DOHH2 (cell line): ENCODE data around the gene PLPPR5.

Source experiments
- EZH2phosphoT487 ChIP-seq: fragments of 200-600 bp; sonication (generic); IDR thresholded peaks from 2 replicates; pipeline ENCODE4 v1.6.1; 2017; ENCODE audit warnings: borderline replicate concordance, mild to moderate bottlenecking, antibody characterized with exemption, low read length, moderate library complexity, mixed read lengths
- TF ChIP-seq, protein P1 (sequence below): fragments of 200-600 bp; sonication (generic); IDR thresholded peaks from one replicate; pipeline ENCODE4 v1.5.1; 2014; ENCODE audit warnings: antibody characterized with exemption, mild to moderate bottlenecking, low read depth, low read length; ENCODE audit not compliant: poor library complexity, severe bottlenecking

DNA sequence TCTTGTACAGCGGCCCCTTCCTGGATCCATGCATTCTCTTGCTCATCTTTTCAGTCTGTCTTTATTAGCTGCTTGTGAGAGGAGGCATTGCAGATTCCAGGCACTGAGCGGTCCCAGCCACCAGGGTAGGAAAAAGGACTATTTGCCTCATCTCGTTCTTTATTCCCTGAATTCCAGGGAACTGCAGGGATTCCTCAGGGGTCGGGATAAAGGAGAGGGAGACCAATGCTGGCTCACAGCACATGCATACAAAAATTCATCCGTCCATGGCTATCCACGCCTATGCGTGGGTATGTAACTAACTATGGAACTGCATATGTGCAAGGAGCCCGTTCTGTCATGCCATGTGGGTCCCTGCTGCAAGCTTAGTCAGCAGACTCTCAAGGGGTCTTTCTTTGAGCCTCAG, 879 bp upstream of the PLPPR5 start:
- TF ChIP-seq, protein P1, sequence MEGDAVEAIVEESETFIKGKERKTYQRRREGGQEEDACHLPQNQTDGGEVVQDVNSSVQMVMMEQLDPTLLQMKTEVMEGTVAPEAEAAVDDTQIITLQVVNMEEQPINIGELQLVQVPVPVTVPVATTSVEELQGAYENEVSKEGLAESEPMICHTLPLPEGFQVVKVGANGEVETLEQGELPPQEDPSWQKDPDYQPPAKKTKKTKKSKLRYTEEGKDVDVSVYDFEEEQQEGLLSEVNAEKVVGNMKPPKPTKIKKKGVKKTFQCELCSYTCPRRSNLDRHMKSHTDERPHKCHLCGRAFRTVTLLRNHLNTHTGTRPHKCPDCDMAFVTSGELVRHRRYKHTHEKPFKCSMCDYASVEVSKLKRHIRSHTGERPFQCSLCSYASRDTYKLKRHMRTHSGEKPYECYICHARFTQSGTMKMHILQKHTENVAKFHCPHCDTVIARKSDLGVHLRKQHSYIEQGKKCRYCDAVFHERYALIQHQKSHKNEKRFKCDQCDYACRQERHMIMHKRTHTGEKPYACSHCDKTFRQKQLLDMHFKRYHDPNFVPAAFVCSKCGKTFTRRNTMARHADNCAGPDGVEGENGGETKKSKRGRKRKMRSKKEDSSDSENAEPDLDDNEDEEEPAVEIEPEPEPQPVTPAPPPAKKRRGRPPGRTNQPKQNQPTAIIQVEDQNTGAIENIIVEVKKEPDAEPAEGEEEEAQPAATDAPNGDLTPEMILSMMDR = no peak
- TF ChIP-seq EZH2phosphoT487 = no peak
